Measurements from ENCODE around the gene ZFAND2B.

Gene ZFAND2B

DNA sequence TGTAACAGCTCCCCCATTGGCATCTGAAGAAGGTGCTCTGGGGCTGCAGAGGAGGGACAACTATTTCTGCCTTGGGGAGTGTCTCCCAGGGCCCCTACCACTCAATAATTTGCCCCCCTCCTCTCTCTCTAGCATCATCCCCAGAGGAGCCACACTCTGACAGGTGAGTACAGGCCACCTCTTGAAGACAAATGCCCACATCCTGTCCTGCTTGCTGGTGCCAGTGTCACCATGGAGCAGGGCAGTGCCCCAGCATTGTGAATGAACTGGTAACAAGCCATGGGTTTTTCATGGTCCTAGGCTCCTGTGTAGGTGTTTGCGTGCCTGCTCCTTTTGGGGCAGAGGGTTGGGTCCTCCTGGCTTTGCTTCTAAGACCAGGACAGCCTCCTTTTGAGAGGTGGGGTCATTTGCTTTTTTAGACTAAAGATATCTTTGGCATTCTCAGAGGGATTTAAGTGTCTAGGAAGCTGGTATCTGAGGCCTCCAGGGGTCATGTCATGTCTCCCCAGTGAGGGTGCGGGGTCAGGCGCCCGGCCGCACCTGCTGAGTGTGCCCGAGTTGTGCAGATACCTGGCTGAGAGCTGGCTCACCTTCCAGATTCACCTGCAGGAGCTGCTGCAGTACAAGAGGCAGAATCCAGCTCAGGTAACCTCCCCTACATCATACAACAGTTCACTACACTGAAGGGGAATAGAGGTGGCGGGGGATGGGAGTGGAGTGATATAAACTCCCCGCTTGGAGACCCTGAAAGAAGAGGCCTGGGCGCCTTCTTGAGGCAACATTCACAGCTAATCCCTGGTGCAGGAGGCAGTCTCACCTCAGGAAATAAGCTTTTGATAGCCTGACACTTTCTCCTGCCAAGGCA, 26.7 kb upstream of the ZFAND2B start:
- Histone ChIP-seq H3K27ac (ENCODE audit: low read length) (no peak overlapping the region), H3K9ac (ENCODE audit: low read length) (no peak overlapping the region), H3K79me2 (ENCODE audit: low read length) (peaks cover 8% of the 10 kb centered on the region), H3K4me2 (ENCODE audit: low read length) (peak overlapping the region; percentile 99; the same call in 1 of the 2 replicates), H3K27me3 (ENCODE audit: low read depth, low read length) (no peaks in the 10 kb centered on the region), H4K20me1 (ENCODE audit: insufficient read depth, low read length) (no peaks in the 10 kb centered on the region), H3K4me1 (ENCODE audit: low read length) (peaks cover 13% of the 10 kb centered on the region), H3K9me3 (ENCODE audit: insufficient read depth, low read length) (no peaks in the 10 kb centered on the region), H3K36me3 (replicated peaks; ENCODE audit: low read depth, low read length) (peaks cover 8% of the 10 kb centered on the region), H3K4me3 (ENCODE audit: low read length) (peak overlapping the region; percentile 97; the same call in 1 of the 2 replicates), H2AFZ (ENCODE audit: low read depth, low read length) (no peak overlapping the region)
- no peak for TF ChIP-seq EZH2phosphoT487 (IDR thresholded peaks at IDR 0.05; ENCODE audit: low read depth)
- TF ChIP-seq, protein P1, sequence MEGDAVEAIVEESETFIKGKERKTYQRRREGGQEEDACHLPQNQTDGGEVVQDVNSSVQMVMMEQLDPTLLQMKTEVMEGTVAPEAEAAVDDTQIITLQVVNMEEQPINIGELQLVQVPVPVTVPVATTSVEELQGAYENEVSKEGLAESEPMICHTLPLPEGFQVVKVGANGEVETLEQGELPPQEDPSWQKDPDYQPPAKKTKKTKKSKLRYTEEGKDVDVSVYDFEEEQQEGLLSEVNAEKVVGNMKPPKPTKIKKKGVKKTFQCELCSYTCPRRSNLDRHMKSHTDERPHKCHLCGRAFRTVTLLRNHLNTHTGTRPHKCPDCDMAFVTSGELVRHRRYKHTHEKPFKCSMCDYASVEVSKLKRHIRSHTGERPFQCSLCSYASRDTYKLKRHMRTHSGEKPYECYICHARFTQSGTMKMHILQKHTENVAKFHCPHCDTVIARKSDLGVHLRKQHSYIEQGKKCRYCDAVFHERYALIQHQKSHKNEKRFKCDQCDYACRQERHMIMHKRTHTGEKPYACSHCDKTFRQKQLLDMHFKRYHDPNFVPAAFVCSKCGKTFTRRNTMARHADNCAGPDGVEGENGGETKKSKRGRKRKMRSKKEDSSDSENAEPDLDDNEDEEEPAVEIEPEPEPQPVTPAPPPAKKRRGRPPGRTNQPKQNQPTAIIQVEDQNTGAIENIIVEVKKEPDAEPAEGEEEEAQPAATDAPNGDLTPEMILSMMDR (IDR thresholded peaks at IDR 0.05; ENCODE audit: low read depth, low read length) = no peak

DNA sequence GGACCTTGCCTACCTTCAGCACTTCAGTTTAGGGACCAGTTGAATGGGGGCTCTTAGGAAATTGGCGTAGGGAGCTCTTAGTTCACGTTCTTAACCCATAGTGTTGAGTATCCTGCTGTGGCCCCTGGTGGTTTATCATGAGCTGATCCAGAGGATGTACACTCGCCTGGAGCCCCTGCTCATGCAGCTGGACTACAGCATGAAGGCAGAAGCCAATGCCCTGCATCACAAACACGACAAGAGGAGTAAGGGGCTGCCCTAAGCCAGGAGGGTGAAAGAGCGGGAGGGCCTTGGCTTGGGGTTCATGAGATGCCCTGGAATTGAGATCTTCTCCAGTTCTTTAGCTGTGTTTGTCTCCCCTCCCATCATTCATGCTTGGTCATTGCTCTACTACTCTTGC, 25.6 kb upstream of the ZFAND2B start:
- Histone ChIP-seq H2AFZ (ENCODE audit: low read depth, low read length) (no peak overlapping the region), H3K4me2 (ENCODE audit: low read length) (no peak overlapping the region), H3K36me3 (replicated peaks; ENCODE audit: low read depth, low read length) (peaks cover 7% of the 10 kb centered on the region), H3K27me3 (ENCODE audit: low read depth, low read length) (no peaks in the 10 kb centered on the region), H3K9me3 (ENCODE audit: insufficient read depth, low read length) (no peaks in the 10 kb centered on the region), H3K27ac (ENCODE audit: low read length) (no peak overlapping the region), H3K79me2 (ENCODE audit: low read length) (peaks cover 8% of the 10 kb centered on the region), H3K4me3 (ENCODE audit: low read length) (no peak overlapping the region), H4K20me1 (ENCODE audit: insufficient read depth, low read length) (no peaks in the 10 kb centered on the region), H3K4me1 (ENCODE audit: low read length) (peaks cover 9% of the 10 kb centered on the region), H3K9ac (ENCODE audit: low read length) (no peak overlapping the region)
- TF ChIP-seq, protein P1 (IDR thresholded peaks at IDR 0.05; ENCODE audit: low read depth, low read length) = no peak
- no peak for TF ChIP-seq EZH2phosphoT487 (IDR thresholded peaks at IDR 0.05; ENCODE audit: low read depth)

DNA sequence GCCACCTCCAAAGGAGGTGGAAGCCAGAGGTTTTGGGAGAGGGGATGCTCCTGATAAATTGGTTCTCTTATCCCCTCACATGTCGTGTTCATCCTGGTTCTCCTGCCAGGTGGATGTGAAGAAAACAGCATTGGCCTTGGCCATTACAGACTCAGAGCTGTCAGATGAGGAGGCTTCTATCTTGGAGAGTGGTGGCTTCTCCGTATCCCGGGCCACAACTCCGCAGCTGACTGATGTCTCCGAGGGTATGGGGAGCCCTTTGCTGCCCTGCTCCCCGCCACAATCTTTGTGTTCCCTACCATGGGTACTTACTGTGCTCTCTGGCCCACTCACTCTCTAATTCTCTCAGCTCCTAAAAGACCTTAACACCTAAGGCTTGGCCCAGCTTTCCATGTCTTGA, 25.1 kb upstream of the ZFAND2B start:
- Histone ChIP-seq H3K9me3 (ENCODE audit: insufficient read depth, low read length) (no peaks in the 10 kb centered on the region), H2AFZ (ENCODE audit: low read depth, low read length) (no peak overlapping the region), H3K4me1 (ENCODE audit: low read length) (peaks cover 11% of the 10 kb centered on the region), H3K36me3 (replicated peaks; ENCODE audit: low read depth, low read length) (peaks cover 7% of the 10 kb centered on the region), H3K27me3 (ENCODE audit: low read depth, low read length) (no peaks in the 10 kb centered on the region), H3K79me2 (ENCODE audit: low read length) (peaks cover 8% of the 10 kb centered on the region), H3K4me3 (ENCODE audit: low read length) (no peak overlapping the region), H3K4me2 (ENCODE audit: low read length) (no peak overlapping the region), H3K9ac (ENCODE audit: low read length) (no peak overlapping the region), H3K27ac (ENCODE audit: low read length) (no peak overlapping the region), H4K20me1 (ENCODE audit: insufficient read depth, low read length) (no peaks in the 10 kb centered on the region)
- TF ChIP-seq, protein P1 (IDR thresholded peaks at IDR 0.05; ENCODE audit: low read depth, low read length) = no peak
- TF ChIP-seq EZH2phosphoT487 (IDR thresholded peaks at IDR 0.05; ENCODE audit: low read depth) = no peak

DNA sequence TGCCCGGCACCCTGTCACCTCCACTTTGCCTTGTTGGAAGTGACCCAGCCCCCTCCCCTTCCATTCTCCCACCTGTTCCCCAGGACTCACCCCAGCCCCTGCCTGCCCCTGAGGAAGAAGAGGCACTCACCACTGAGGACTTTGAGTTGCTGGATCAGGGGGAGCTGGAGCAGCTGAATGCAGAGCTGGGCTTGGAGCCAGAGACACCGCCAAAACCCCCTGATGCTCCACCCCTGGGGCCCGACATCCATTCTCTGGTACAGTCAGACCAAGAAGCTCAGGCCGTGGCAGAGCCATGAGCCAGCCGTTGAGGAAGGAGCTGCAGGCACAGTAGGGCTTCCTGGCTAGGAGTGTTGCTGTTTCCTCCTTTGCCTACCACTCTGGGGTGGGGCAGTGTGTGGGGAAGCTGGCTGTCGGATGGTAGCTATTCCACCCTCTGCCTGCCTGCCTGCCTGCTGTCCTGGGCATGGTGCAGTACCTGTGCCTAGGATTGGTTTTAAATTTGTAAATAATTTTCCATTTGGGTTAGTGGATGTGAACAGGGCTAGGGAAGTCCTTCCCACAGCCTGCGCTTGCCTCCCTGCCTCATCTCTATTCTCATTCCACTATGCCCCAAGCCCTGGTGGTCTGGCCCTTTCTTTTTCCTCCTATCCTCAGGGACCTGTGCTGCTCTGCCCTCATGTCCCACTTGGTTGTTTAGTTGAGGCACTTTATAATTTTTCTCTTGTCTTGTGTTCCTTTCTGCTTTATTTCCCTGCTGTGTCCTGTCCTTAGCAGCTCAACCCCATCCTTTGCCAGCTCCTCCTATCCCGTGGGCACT, 24.0 kb upstream of the ZFAND2B start:
- peaks cover 7% of the 10 kb centered on the region for H3K36me3 ChIP-seq (replicated peaks; ENCODE audit: low read depth, low read length)

More for the DNA sequence above, 24.0 kb upstream of the ZFAND2B start:
- Histone ChIP-seq H3K79me2 (ENCODE audit: low read length) (peaks cover 8% of the 10 kb centered on the region), H3K27me3 (ENCODE audit: low read depth, low read length) (no peaks in the 10 kb centered on the region), H3K4me3 (ENCODE audit: low read length) (no peak overlapping the region), H3K4me2 (ENCODE audit: low read length) (no peak overlapping the region), H3K27ac (ENCODE audit: low read length) (no peak overlapping the region), H2AFZ (ENCODE audit: low read depth, low read length) (no peak overlapping the region), H3K9me3 (ENCODE audit: insufficient read depth, low read length) (no peaks in the 10 kb centered on the region), H3K4me1 (ENCODE audit: low read length) (peaks cover 19% of the 10 kb centered on the region), H4K20me1 (ENCODE audit: insufficient read depth, low read length) (no peaks in the 10 kb centered on the region), H3K9ac (ENCODE audit: low read length) (no peak overlapping the region)
- TF ChIP-seq, protein P1 (IDR thresholded peaks at IDR 0.05; ENCODE audit: low read depth, low read length) = no peak
- TF ChIP-seq EZH2phosphoT487 (IDR thresholded peaks at IDR 0.05; ENCODE audit: low read depth) = no peak

All from OCI-LY3 (cell line).